Activated T-helper 2 cell treated with anti-CD3 and anti-CD28 coated beads, Interferon-gamma antibody, Interleukin-2, Interleukin-4, amounts not matched to agents 10 μg/mL and 5 μg/mL and 100 μg/mL, durations not matched to agents 14 hours and 24 hours and 36 hours (primary cell): ENCODE data around the gene MMS19. TPM values are rescaled to one million over a fixed set of nuclear protein-coding genes. Genes with fewer than 3 reads are reported as not detected.
A peak's percentile ranks its signal among the peaks of the same experiment; 100 is the strongest.

Experiments
- DNase-seq: peaks from one replicate; pipeline ENCODE4 v3.0.0; 2021; ENCODE audit warnings: low spot score
- H3K27ac Mint-ChIP-seq: one replicate; pipeline ENCODE4 v1.8.0; 2021; ENCODE audit warnings: mixed read lengths
- H3K27me3 Mint-ChIP-seq: one replicate; pipeline ENCODE4 v1.8.0; 2021; ENCODE audit warnings: low read depth, mixed read lengths
- H3K36me3 Mint-ChIP-seq: one replicate; pipeline ENCODE4 v1.8.0; 2021; ENCODE audit warnings: low read depth, mixed read lengths
- H3K4me1 Mint-ChIP-seq: one replicate; pipeline ENCODE4 v1.8.0; 2021; ENCODE audit warnings: low read depth, mixed read lengths
- H3K4me3 Mint-ChIP-seq: one replicate; pipeline ENCODE4 v1.8.0; 2021; ENCODE audit warnings: low read depth, mild to moderate bottlenecking, moderate library complexity, mixed read lengths
- H3K9me3 Mint-ChIP-seq: one replicate; pipeline ENCODE4 v1.8.0; 2021; ENCODE audit warnings: mixed read lengths
- intact Hi-C: fragments of 100-400 bp; cut with micrococcal nuclease; formaldehyde crosslinking; loops from one replicate; pipeline ENCODE4 v1.15.1; 2023
- total RNA-seq: library from RNA; stranded (reverse); gene quantifications from 2 replicates; pipeline ENCODE4 v1.2.3, GENCODE V29; 2022

MMS19 gene
- total RNA-seq, 1 donor from 2014 or later = 106 TPM

DNA sequence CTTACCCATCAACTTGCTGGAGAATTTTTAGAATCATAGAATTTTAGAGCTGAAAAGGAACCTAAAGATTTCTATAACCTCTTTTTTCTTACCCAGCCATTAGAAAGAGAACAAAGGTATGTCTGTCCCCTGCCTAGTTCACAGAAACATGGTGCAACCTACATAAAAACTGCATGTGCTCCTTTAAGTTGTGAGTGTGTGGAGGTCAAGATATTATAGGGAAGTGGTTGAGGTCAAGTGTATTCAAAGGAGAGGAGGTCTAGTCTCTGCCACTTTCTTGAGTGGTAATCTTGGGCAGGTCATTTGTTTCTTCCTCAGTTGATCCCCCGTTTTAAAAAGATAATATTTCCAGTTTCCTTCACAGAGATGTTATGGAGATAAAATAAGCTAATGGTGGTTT is 6.9 kb upstream of the MMS19 start:
- DNase-seq = no peak
- H3K27ac Mint-ChIP-seq = no peak overlapping the region
- no peaks in the 10 kb centered on the region for H3K36me3 Mint-ChIP-seq
- peaks cover 4% of the 10 kb centered on the region for H3K4me1 Mint-ChIP-seq
- no peaks in the 10 kb centered on the region for H3K9me3 Mint-ChIP-seq
- H3K4me3 Mint-ChIP-seq = no peak overlapping the region
- intact Hi-C loops = no loop called here
- H3K27me3 Mint-ChIP-seq = peaks cover 31% of the 10 kb centered on the region

GRCh38 chr10:97503406-97503805 is 5.2 kb upstream of the MMS19 start:
- Mint-ChIP-seq H3K27ac (no peak overlapping the region), H3K27me3 (peaks cover 37% of the 10 kb centered on the region), H3K4me3 (no peak overlapping the region), H3K4me1 (peaks cover 4% of the 10 kb centered on the region), H3K9me3 (no peaks in the 10 kb centered on the region), H3K36me3 (no peaks in the 10 kb centered on the region)
- intact Hi-C loops = no loop called here
- no peak for DNase-seq

GRCh38 chr10:97502916-97503315 is 4.7 kb upstream of the MMS19 start:
- H3K36me3 Mint-ChIP-seq = no peaks in the 10 kb centered on the region
- intact Hi-C loops = no loop called here

GRCh38 chr10:97500297-97500575 is 2.0 kb upstream of the MMS19 start:
- H3K4me3 Mint-ChIP-seq = peak overlapping the region; percentile 54
- peaks cover 9% of the 10 kb centered on the region for H3K36me3 Mint-ChIP-seq
- peaks cover 22% of the 10 kb centered on the region for H3K4me1 Mint-ChIP-seq
- H3K27ac Mint-ChIP-seq = no peak overlapping the region
- no peak for DNase-seq
- H3K9me3 Mint-ChIP-seq = no peaks in the 10 kb centered on the region
- peaks cover 33% of the 10 kb centered on the region for H3K27me3 Mint-ChIP-seq
- intact Hi-C loops = no loop called here

More at GRCh38 chr10:97502916-97503315, 4.7 kb upstream of the MMS19 start:
- Mint-ChIP-seq H3K27ac (no peak overlapping the region), H3K4me1 (peaks cover 4% of the 10 kb centered on the region), H3K4me3 (no peak overlapping the region), H3K27me3 (peaks cover 37% of the 10 kb centered on the region), H3K9me3 (no peaks in the 10 kb centered on the region)
- DNase-seq = no peak

DNA sequence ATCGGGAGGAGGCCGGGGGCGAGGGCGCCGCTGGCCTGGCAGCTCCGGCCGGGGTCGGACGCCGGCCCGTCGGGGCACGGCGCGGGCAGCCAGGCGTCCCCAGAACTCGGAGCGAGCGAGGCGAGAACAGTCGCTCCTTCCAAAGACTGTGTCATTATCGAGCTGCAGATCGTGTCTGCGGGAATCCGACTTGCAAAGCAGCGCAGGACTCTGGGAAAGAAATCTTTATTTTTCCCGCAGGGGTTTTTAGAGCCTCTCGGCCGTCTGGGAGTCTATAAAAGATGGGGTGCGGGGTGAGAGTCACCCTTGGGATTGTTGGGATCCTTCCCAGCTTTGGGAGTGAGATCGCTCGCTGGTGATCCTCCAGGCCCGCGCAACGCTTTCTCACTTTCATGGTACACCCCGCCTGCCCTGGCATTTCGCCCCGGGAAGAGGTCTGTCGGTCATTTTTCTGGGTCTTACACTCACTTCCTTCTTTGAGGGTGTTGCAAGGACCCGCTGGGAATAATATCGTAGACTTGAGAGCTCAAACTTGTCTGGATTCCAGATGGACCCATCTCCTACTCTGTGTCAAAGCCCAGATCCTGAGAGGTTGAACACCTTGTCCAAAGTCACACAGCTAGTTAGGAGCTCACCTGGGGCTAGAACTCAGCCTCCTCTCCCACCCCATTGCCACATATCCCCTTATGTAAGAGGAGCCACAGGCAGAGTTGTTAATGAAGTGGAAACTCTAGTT is 1.5 kb upstream of the MMS19 start:
- peaks cover 9% of the 10 kb centered on the region for H3K36me3 Mint-ChIP-seq
- intact Hi-C loops = loop anchor here (2.0 to 5.0 kb wide), 5 partner anchors 43 to 182 kb away; partner anchors contain the start of genes FRAT1, FRAT2, PGAM1 and RRP12
- DNase-seq = no peak
- no peak overlapping the region for H3K27ac Mint-ChIP-seq
- H3K4me1 Mint-ChIP-seq = peaks cover 25% of the 10 kb centered on the region
- peaks cover 33% of the 10 kb centered on the region for H3K27me3 Mint-ChIP-seq
- H3K9me3 Mint-ChIP-seq = no peaks in the 10 kb centered on the region
- H3K4me3 Mint-ChIP-seq = peak overlapping the region; percentile 54

DNA sequence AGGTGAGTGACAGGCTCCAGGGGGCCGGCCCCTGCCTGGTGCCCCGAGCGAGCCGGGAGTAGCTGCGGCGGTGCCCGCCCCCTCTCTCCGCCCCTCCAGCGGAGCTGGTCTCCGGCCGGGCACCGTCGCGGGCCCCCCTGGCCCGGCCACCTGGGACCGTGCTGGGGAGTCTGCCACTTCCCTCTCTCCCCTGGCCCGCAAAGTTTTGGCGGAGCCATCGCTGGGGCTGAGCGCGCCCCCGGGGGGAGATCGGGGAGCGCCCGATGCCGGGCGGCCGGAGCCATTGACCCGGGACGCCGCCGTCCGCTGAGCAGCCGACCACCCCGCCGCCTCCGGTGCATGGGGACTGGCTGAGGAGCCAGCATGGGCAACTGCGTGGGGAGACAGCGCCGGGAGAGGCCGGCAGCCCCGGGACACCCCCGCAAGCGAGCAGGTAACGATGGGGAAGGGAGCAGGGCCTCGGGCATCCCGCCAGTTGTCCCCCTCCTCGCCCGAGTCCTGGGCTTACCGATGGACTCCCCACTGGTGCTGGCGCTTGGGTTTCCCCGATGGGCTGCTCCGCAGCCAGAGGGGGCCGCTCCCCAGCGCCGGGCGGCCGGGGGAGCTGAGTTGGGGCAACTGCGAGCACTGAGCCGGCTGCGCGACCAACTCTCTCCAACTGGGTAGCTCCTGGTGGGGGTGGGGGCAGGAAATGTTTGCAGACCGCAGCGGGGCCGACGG is 779 bp upstream of the MMS19 start, which contains the start of gene UBTD1:
TSS of gene UBTD1 (plus strand) at position 84 of the 720 bp plus-strand sequence. CDS start at position 364, 280 bp downstream.
- peak within 1 kb of the TSS; percentile 99 for H3K27ac Mint-ChIP-seq
- H3K9me3 Mint-ChIP-seq = no peaks in the 10 kb centered on the region
- peak within 1 kb of the TSS; percentile 91 for H3K4me3 Mint-ChIP-seq
- H3K4me1 Mint-ChIP-seq = peaks cover 33% of the 10 kb centered on the region
- H3K36me3 Mint-ChIP-seq = peaks cover 12% of the 10 kb centered on the region
- intact Hi-C loops = loop anchor here (1.0 to 5.0 kb wide), 8 partner anchors 44 to 207 kb away; partner anchors contain the start of genes ARHGAP19, EXOSC1, FRAT1 and FRAT2
- DNase-seq = no peak
- peaks cover 33% of the 10 kb centered on the region for H3K27me3 Mint-ChIP-seq

- Mint-ChIP-seq H3K4me3 (peak overlapping the region; percentile 91), H3K9me3 (no peaks in the 10 kb centered on the region), H3K27me3 (peaks cover 29% of the 10 kb centered on the region), H3K36me3 (peaks cover 17% of the 10 kb centered on the region), H3K4me1 (peaks cover 34% of the 10 kb centered on the region), H3K27ac (peak overlapping the region; percentile 99)
- peak; percentile 75 for DNase-seq
- intact Hi-C loops = loop anchor here (1.0 to 5.0 kb wide), 8 partner anchors 45 to 205 kb away; partner anchors contain the start of genes ARHGAP19, EXOSC1, FRAT1 and FRAT2
Measured at GRCh38 chr10:97497572-97498075, 598 bp downstream of the MMS19 start.

- H3K4me1 Mint-ChIP-seq = peaks cover 35% of the 10 kb centered on the region
- H3K9me3 Mint-ChIP-seq = no peaks in the 10 kb centered on the region
- no peak for DNase-seq
- H3K4me3 Mint-ChIP-seq = peak overlapping the region; percentile 13
- H3K27ac Mint-ChIP-seq = no peak overlapping the region
- intact Hi-C loops = loop anchor here (5.0 kb wide), 2 partner anchors 163 to 178 kb away; partner anchors contain the start of genes FRAT1 and FRAT2
- peaks cover 25% of the 10 kb centered on the region for H3K36me3 Mint-ChIP-seq
- peaks cover 5% of the 10 kb centered on the region for H3K27me3 Mint-ChIP-seq
Measured at GRCh38 chr10:97494863-97495506, 3.2 kb downstream of the MMS19 start.

GRCh38 chr10:97494151-97494550 is 4.1 kb downstream of the MMS19 start:
- Mint-ChIP-seq H3K27me3 (no peaks in the 10 kb centered on the region), H3K9me3 (no peaks in the 10 kb centered on the region), H3K4me3 (no peak overlapping the region), H3K4me1 (peaks cover 39% of the 10 kb centered on the region), H3K27ac (no peak overlapping the region), H3K36me3 (peaks cover 25% of the 10 kb centered on the region)
- DNase-seq = no peak
- intact Hi-C loops = no loop called here

GRCh38 chr10:97490592-97490991 is 7.6 kb downstream of the MMS19 start:
- intact Hi-C loops = no loop called here
- Mint-ChIP-seq H3K9me3 (no peaks in the 10 kb centered on the region), H3K4me1 (peaks cover 27% of the 10 kb centered on the region), H3K36me3 (peaks cover 24% of the 10 kb centered on the region), H3K27me3 (no peaks in the 10 kb centered on the region), H3K4me3 (no peak overlapping the region), H3K27ac (peak overlapping the region; percentile 67)
- DNase-seq = no peak

- intact Hi-C loops = no loop called here
- Mint-ChIP-seq H3K36me3 (peaks cover 29% of the 10 kb centered on the region), H3K4me1 (peaks cover 11% of the 10 kb centered on the region), H3K27ac (no peak overlapping the region), H3K9me3 (no peaks in the 10 kb centered on the region), H3K4me3 (no peak overlapping the region), H3K27me3 (no peaks in the 10 kb centered on the region)
- DNase-seq = no peak
Measured at GRCh38 chr10:97485647-97486281, 12.5 kb downstream of the MMS19 start.

- Mint-ChIP-seq H3K27ac (no peak overlapping the region), H3K4me1 (peaks cover under 1% of the 10 kb centered on the region), H3K9me3 (no peaks in the 10 kb centered on the region), H3K27me3 (no peaks in the 10 kb centered on the region), H3K4me3 (no peak overlapping the region), H3K36me3 (peaks cover 42% of the 10 kb centered on the region)
- DNase-seq = no peak
- intact Hi-C loops = no loop called here
Measured at GRCh38 chr10:97483921-97484320, 14.3 kb downstream of the MMS19 start.
